Measurements from ENCODE around the gene MCTP1. TPM values are rescaled to one million over a fixed set of nuclear protein-coding genes. Genes with fewer than 3 reads are reported as not detected.

Gene MCTP1
- total RNA-seq, 1 donor from 2014 or later: 1.7 TPM

- Mint-ChIP-seq H3K36me3 (ENCODE audit: low read depth) (no peaks in the 10 kb centered on the region), H3K27ac (ENCODE audit: unreplicated experiment) (no peak overlapping the region), H3K4me1 (no peaks in the 10 kb centered on the region), H3K27me3 (ENCODE audit: low read depth) (no peaks in the 10 kb centered on the region), H3K9me3 (no peaks in the 10 kb centered on the region), H3K4me3 (no peak overlapping the region)
- TF ChIP-seq, protein P1, sequence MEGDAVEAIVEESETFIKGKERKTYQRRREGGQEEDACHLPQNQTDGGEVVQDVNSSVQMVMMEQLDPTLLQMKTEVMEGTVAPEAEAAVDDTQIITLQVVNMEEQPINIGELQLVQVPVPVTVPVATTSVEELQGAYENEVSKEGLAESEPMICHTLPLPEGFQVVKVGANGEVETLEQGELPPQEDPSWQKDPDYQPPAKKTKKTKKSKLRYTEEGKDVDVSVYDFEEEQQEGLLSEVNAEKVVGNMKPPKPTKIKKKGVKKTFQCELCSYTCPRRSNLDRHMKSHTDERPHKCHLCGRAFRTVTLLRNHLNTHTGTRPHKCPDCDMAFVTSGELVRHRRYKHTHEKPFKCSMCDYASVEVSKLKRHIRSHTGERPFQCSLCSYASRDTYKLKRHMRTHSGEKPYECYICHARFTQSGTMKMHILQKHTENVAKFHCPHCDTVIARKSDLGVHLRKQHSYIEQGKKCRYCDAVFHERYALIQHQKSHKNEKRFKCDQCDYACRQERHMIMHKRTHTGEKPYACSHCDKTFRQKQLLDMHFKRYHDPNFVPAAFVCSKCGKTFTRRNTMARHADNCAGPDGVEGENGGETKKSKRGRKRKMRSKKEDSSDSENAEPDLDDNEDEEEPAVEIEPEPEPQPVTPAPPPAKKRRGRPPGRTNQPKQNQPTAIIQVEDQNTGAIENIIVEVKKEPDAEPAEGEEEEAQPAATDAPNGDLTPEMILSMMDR (conservative IDR thresholded peaks at IDR 0.05): peak; percentile 50
- DNase-seq (ENCODE audit: low read depth, low spot score): no peak
Observed at GRCh38 chr5:95238560-95239325, 46.2 kb downstream of the MCTP1 start.

DNA sequence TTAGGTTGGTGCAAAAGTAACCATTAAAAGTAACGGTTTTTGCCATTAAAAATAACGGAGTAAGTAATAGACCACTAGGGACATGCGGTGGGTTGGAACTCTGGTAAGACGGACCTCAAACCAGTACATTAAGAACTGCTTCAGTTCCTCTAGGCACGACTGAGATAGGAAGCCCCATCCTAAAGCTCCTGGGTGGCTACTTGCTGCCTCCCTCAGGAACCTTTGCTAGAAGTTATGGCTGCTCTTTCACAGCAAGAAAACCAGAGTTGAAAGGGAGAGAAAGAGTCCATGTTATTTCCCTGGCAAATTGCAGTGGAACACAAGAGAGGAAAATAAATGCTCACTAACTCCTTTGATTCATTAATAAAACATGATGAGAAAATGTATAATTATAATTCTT, 47.6 kb downstream of the MCTP1 start:
- Mint-ChIP-seq H3K36me3 (ENCODE audit: low read depth) (no peaks in the 10 kb centered on the region), H3K27ac (ENCODE audit: unreplicated experiment) (no peak overlapping the region), H3K4me1 (no peaks in the 10 kb centered on the region), H3K9me3 (peaks cover 4% of the 10 kb centered on the region), H3K27me3 (ENCODE audit: low read depth) (no peaks in the 10 kb centered on the region), H3K4me3 (no peak overlapping the region)
- no peak for DNase-seq (ENCODE audit: low read depth, low spot score)
- TF ChIP-seq, protein P1 (conservative IDR thresholded peaks at IDR 0.05): no peak

- Mint-ChIP-seq H3K36me3 (ENCODE audit: low read depth) (no peaks in the 10 kb centered on the region), H3K4me3 (no peak overlapping the region)
Observed at GRCh38 chr5:95235439-95235982, 49.4 kb downstream of the MCTP1 start.

GRCh38 chr5:95229646-95230045, 55.2 kb downstream of the MCTP1 start:
- Mint-ChIP-seq H3K4me1 (no peaks in the 10 kb centered on the region), H3K9me3 (peaks cover 6% of the 10 kb centered on the region), H3K27me3 (ENCODE audit: low read depth) (no peaks in the 10 kb centered on the region), H3K27ac (ENCODE audit: unreplicated experiment) (no peak overlapping the region), H3K36me3 (ENCODE audit: low read depth) (no peaks in the 10 kb centered on the region), H3K4me3 (no peak overlapping the region)
- no peak for DNase-seq (ENCODE audit: low read depth, low spot score)
- TF ChIP-seq, protein P1 (conservative IDR thresholded peaks at IDR 0.05): no peak

More at GRCh38 chr5:95235439-95235982, 49.4 kb downstream of the MCTP1 start:
- no peak for DNase-seq (ENCODE audit: low read depth, low spot score)
- Mint-ChIP-seq H3K27ac (ENCODE audit: unreplicated experiment) (no peak overlapping the region), H3K4me1 (no peaks in the 10 kb centered on the region), H3K27me3 (ENCODE audit: low read depth) (no peaks in the 10 kb centered on the region), H3K9me3 (peaks cover 6% of the 10 kb centered on the region)
- TF ChIP-seq, protein P1 (conservative IDR thresholded peaks at IDR 0.05): no peak

DNA sequence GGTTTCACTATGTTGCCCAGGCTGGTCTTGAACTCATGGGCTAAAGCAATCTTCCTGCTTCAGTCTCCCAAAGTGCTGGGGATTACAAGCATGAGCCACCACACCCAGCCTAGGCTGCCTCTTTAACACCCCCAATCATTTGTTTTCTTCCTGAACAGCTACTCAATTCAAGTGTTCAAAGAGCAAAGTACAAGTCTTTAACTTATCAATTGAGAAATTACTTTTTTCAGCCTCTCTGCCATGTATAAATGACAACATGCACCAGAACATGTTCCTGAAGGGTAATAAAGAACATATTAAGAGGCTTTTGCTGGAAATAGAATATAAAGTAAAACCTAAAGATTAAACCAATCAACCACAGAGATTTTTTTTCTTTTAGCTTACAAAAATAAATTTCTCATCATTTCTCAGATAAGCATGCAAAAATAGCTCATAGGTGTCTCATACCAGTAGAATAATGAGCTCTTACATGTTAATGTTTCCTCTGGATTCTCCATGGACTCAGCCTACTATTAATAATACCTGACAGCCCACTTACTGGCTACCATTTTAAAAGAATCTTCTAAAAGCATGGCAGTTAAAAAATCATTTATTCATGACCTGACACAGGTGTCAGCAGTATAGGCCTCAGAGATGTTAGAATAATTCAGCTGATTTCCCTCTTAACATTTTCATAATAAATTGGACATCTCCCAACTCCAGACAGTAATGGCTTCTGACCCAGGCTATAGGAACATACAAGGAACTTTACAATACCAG, 60.0 kb downstream of the MCTP1 start:
- Mint-ChIP-seq H3K4me3 (no peak overlapping the region), H3K9me3 (no peaks in the 10 kb centered on the region), H3K27ac (ENCODE audit: unreplicated experiment) (no peak overlapping the region), H3K4me1 (no peaks in the 10 kb centered on the region), H3K36me3 (ENCODE audit: low read depth) (no peaks in the 10 kb centered on the region), H3K27me3 (ENCODE audit: low read depth) (no peaks in the 10 kb centered on the region)
- TF ChIP-seq, protein P1 (conservative IDR thresholded peaks at IDR 0.05): no peak
- no peak for DNase-seq (ENCODE audit: low read depth, low spot score)

Data from neural crest cell (in vitro differentiated cells).